Osteocyte (in vitro differentiated cells): ENCODE measurements around the gene MAGOHB. TPM values are rescaled to one million over a fixed set of nuclear protein-coding genes. Genes with fewer than 3 reads are reported as not detected.
"Not testable (repeated sequence)": the region's sequence is repeated elsewhere in the genome, so short reads cannot be mapped to it uniquely, and the experiment has no call there.

Experiments used
- DNase-seq: peaks from one replicate; pipeline ENCODE4 v3.0.0; 2021; ENCODE audit warnings: mixed read lengths; ENCODE audit not compliant: unreplicated experiment; ENCODE audit errors: extremely low spot score
- H3K27ac Mint-ChIP-seq: one replicate; pipeline ENCODE4 v1.8.0; 2021; ENCODE audit warnings: mild to moderate bottlenecking, mixed read lengths; ENCODE audit not compliant: unreplicated experiment
- H3K27me3 Mint-ChIP-seq: one replicate; pipeline ENCODE4 v1.8.0; 2021; ENCODE audit warnings: mixed read lengths; ENCODE audit not compliant: unreplicated experiment
- H3K36me3 Mint-ChIP-seq: one replicate; pipeline ENCODE4 v1.8.0; 2021; ENCODE audit warnings: mixed read lengths; ENCODE audit not compliant: unreplicated experiment
- H3K4me1 Mint-ChIP-seq: one replicate; pipeline ENCODE4 v1.8.0; 2021; ENCODE audit warnings: mixed read lengths; ENCODE audit not compliant: unreplicated experiment
- H3K4me3 Mint-ChIP-seq: one replicate; pipeline ENCODE4 v1.8.0; 2021; ENCODE audit warnings: mild to moderate bottlenecking, moderate library complexity, mixed read lengths; ENCODE audit not compliant: unreplicated experiment
- H3K9me3 Mint-ChIP-seq: one replicate; pipeline ENCODE4 v1.8.0; 2021; ENCODE audit warnings: mixed read lengths; ENCODE audit not compliant: unreplicated experiment
- CTCF ChIP-seq: fragments of 200-600 bp; sonication (generic); IDR thresholded peaks from 2 replicates; pipeline ENCODE4 v1.5.0; 2021; ENCODE audit warnings: antibody characterized with exemption, mild to moderate bottlenecking, moderate library complexity
- total RNA-seq: library from RNA; stranded (reverse); gene quantifications from 2 replicates; pipeline ENCODE4 v1.2.1, GENCODE V29; 2021

Gene MAGOHB
- total RNA-seq, 1 donor from 2014 or later = 28.1 TPM

- Mint-ChIP-seq H3K27ac (no peak overlapping the region), H3K4me3 (no peak overlapping the region), H3K36me3 (peaks cover 37% of the 10 kb centered on the region), H3K9me3 (peaks cover 6% of the 10 kb centered on the region), H3K4me1 (no peaks in the 10 kb centered on the region), H3K27me3 (no peaks in the 10 kb centered on the region)
- no peak for DNase-seq
- TF ChIP-seq CTCF = no peak
Measured at GRCh38 chr12:10584415-10584814, 29.0 kb downstream of the MAGOHB start.

- H3K9me3 Mint-ChIP-seq = peaks cover 6% of the 10 kb centered on the region
- DNase-seq = no peak
- H3K4me1 Mint-ChIP-seq = no peaks in the 10 kb centered on the region
- H3K27me3 Mint-ChIP-seq = no peaks in the 10 kb centered on the region
- peaks cover 34% of the 10 kb centered on the region for H3K36me3 Mint-ChIP-seq
- no peak overlapping the region for H3K27ac Mint-ChIP-seq
- TF ChIP-seq CTCF = no peak
- H3K4me3 Mint-ChIP-seq = no peak overlapping the region
Measured at GRCh38 chr12:10582704-10583103, 30.7 kb downstream of the MAGOHB start.

GRCh38 chr12:10582133-10582532 is 31.3 kb downstream of the MAGOHB start:
- H3K4me1 Mint-ChIP-seq, H3K27me3 Mint-ChIP-seq, H3K4me3 Mint-ChIP-seq, DNase-seq, H3K27ac Mint-ChIP-seq, H3K9me3 Mint-ChIP-seq: not testable (repeated sequence)
- peaks cover 30% of the 10 kb centered on the region for H3K36me3 Mint-ChIP-seq

- no peak for DNase-seq
- H3K9me3 Mint-ChIP-seq = peaks cover 4% of the 10 kb centered on the region
- no peak overlapping the region for H3K27ac Mint-ChIP-seq
- no peak for TF ChIP-seq CTCF
- H3K36me3 Mint-ChIP-seq = no peaks in the 10 kb centered on the region
- no peaks in the 10 kb centered on the region for H3K27me3 Mint-ChIP-seq
- no peaks in the 10 kb centered on the region for H3K4me1 Mint-ChIP-seq
- H3K4me3 Mint-ChIP-seq = no peak overlapping the region
Measured at GRCh38 chr12:10574307-10574706, 39.1 kb downstream of the MAGOHB start.

- H3K27me3 Mint-ChIP-seq, DNase-seq, H3K27ac Mint-ChIP-seq, H3K4me3 Mint-ChIP-seq, H3K9me3 Mint-ChIP-seq, H3K4me1 Mint-ChIP-seq, H3K36me3 Mint-ChIP-seq: not testable (repeated sequence)
Measured at GRCh38 chr12:10572021-10572490, 41.4 kb downstream of the MAGOHB start.

- no peak for TF ChIP-seq CTCF
Measured at GRCh38 chr12:10571141-10571540, 42.3 kb downstream of the MAGOHB start.

More at GRCh38 chr12:10571141-10571540, 42.3 kb downstream of the MAGOHB start:
- no peak for DNase-seq
- Mint-ChIP-seq H3K9me3 (peaks cover 4% of the 10 kb centered on the region), H3K27ac (no peak overlapping the region), H3K36me3 (no peaks in the 10 kb centered on the region), H3K27me3 (peaks cover 11% of the 10 kb centered on the region), H3K4me1 (no peaks in the 10 kb centered on the region), H3K4me3 (no peak overlapping the region)
